ENCODE data around the gene PDCD4.

PDCD4 gene

GRCh38 chr10:110824152-110824441 is 47.6 kb upstream of the PDCD4 start:
- no peaks in the 10 kb centered on the region for H3K27me3 ChIP-seq (ENCODE audit: control insufficient read depth, low read length)
- H3K4me3 ChIP-seq (ENCODE audit: low read length): no peak overlapping the region
- no peaks in the 10 kb centered on the region for H3F3A ChIP-seq (ENCODE audit: control insufficient read depth, insufficient read depth)
- no peak overlapping the region for H3K4me2 ChIP-seq (ENCODE audit: low read length)
- H3K9me2 ChIP-seq (replicated peaks; ENCODE audit: control insufficient read depth, low read length): no peaks in the 10 kb centered on the region
- H3K36me3 ChIP-seq (ENCODE audit: control insufficient read depth, low read length): no peaks in the 10 kb centered on the region
- H3K79me2 ChIP-seq (ENCODE audit: control insufficient read depth, low read length): no peaks in the 10 kb centered on the region
- no peaks in the 10 kb centered on the region for H3K9me3 ChIP-seq (ENCODE audit: control insufficient read depth, insufficient read depth, low read length)
- H3K27ac ChIP-seq (ENCODE audit: low read depth, low read length): no peak overlapping the region
- TF ChIP-seq CTCF (IDR thresholded peaks at IDR 0.05; ENCODE audit: low read depth, low read length, poor library complexity, severe bottlenecking) (no peak), EZH2phosphoT487 (IDR thresholded peaks at IDR 0.05; ENCODE audit: borderline replicate concordance, low read length) (no peak)
- H3K4me1 ChIP-seq (ENCODE audit: control insufficient read depth, low read length): peaks cover 14% of the 10 kb centered on the region
- no peaks in the 10 kb centered on the region for H4K20me1 ChIP-seq (ENCODE audit: control insufficient read depth, insufficient read depth, low read depth, low read length)

GRCh38 chr10:110824660-110825059 is 47.1 kb upstream of the PDCD4 start:
- H4K20me1 ChIP-seq (ENCODE audit: control insufficient read depth, insufficient read depth, low read depth, low read length): no peaks in the 10 kb centered on the region
- H3K79me2 ChIP-seq (ENCODE audit: control insufficient read depth, low read length): no peaks in the 10 kb centered on the region
- H3K27me3 ChIP-seq (ENCODE audit: control insufficient read depth, low read length): no peaks in the 10 kb centered on the region
- H3K36me3 ChIP-seq (ENCODE audit: control insufficient read depth, low read length): no peaks in the 10 kb centered on the region
- H3K4me3 ChIP-seq (ENCODE audit: low read length): no peak overlapping the region
- TF ChIP-seq EZH2phosphoT487 (IDR thresholded peaks at IDR 0.05; ENCODE audit: borderline replicate concordance, low read length) (no peak), CTCF (IDR thresholded peaks at IDR 0.05; ENCODE audit: low read depth, low read length, poor library complexity, severe bottlenecking) (no peak)
- H3K9me2 ChIP-seq (replicated peaks; ENCODE audit: control insufficient read depth, low read length): no peaks in the 10 kb centered on the region
- H3K9me3 ChIP-seq (ENCODE audit: control insufficient read depth, insufficient read depth, low read length): no peaks in the 10 kb centered on the region
- H3K4me1 ChIP-seq (ENCODE audit: control insufficient read depth, low read length): peaks cover 19% of the 10 kb centered on the region
- no peak overlapping the region for H3K4me2 ChIP-seq (ENCODE audit: low read length)
- no peak overlapping the region for H3K27ac ChIP-seq (ENCODE audit: low read depth, low read length)
- no peaks in the 10 kb centered on the region for H3F3A ChIP-seq (ENCODE audit: control insufficient read depth, insufficient read depth)

GRCh38 chr10:110825508-110825907 is 46.2 kb upstream of the PDCD4 start:
- Histone ChIP-seq H3K9me3 (ENCODE audit: control insufficient read depth, insufficient read depth, low read length) (no peaks in the 10 kb centered on the region), H3K4me3 (ENCODE audit: low read length) (no peak overlapping the region), H3K27me3 (ENCODE audit: control insufficient read depth, low read length) (no peaks in the 10 kb centered on the region), H3F3A (ENCODE audit: control insufficient read depth, insufficient read depth) (no peaks in the 10 kb centered on the region), H3K9me2 (replicated peaks; ENCODE audit: control insufficient read depth, low read length) (no peaks in the 10 kb centered on the region), H3K36me3 (ENCODE audit: control insufficient read depth, low read length) (no peaks in the 10 kb centered on the region), H3K79me2 (ENCODE audit: control insufficient read depth, low read length) (no peaks in the 10 kb centered on the region), H3K27ac (ENCODE audit: low read depth, low read length) (no peak overlapping the region), H4K20me1 (ENCODE audit: control insufficient read depth, insufficient read depth, low read depth, low read length) (no peaks in the 10 kb centered on the region), H3K4me1 (ENCODE audit: control insufficient read depth, low read length) (peaks cover 27% of the 10 kb centered on the region), H3K4me2 (ENCODE audit: low read length) (no peak overlapping the region)
- TF ChIP-seq CTCF (IDR thresholded peaks at IDR 0.05; ENCODE audit: low read depth, low read length, poor library complexity, severe bottlenecking): no peak
- TF ChIP-seq EZH2phosphoT487 (IDR thresholded peaks at IDR 0.05; ENCODE audit: borderline replicate concordance, low read length): no peak

- no peaks in the 10 kb centered on the region for H3K9me2 ChIP-seq (replicated peaks; ENCODE audit: control insufficient read depth, low read length)
Measured at GRCh38 chr10:110827410-110827809, 44.3 kb upstream of the PDCD4 start.

More at GRCh38 chr10:110827410-110827809, 44.3 kb upstream of the PDCD4 start:
- H3K27me3 ChIP-seq (ENCODE audit: control insufficient read depth, low read length): no peaks in the 10 kb centered on the region
- no peaks in the 10 kb centered on the region for H3K79me2 ChIP-seq (ENCODE audit: control insufficient read depth, low read length)
- H3K4me3 ChIP-seq (ENCODE audit: low read length): no peak overlapping the region
- no peaks in the 10 kb centered on the region for H4K20me1 ChIP-seq (ENCODE audit: control insufficient read depth, insufficient read depth, low read depth, low read length)
- H3K27ac ChIP-seq (ENCODE audit: low read depth, low read length): no peak overlapping the region
- TF ChIP-seq CTCF (IDR thresholded peaks at IDR 0.05; ENCODE audit: low read depth, low read length, poor library complexity, severe bottlenecking) (no peak), EZH2phosphoT487 (IDR thresholded peaks at IDR 0.05; ENCODE audit: borderline replicate concordance, low read length) (no peak)
- no peaks in the 10 kb centered on the region for H3F3A ChIP-seq (ENCODE audit: control insufficient read depth, insufficient read depth)
- H3K36me3 ChIP-seq (ENCODE audit: control insufficient read depth, low read length): no peaks in the 10 kb centered on the region
- peaks cover 33% of the 10 kb centered on the region for H3K4me1 ChIP-seq (ENCODE audit: control insufficient read depth, low read length)
- no peaks in the 10 kb centered on the region for H3K9me3 ChIP-seq (ENCODE audit: control insufficient read depth, insufficient read depth, low read length)
- H3K4me2 ChIP-seq (ENCODE audit: low read length): no peak overlapping the region

All from DOHH2 (cell line).